K562 (cell line): ENCODE results near the gene WDR90. TPM values are rescaled to one million over a fixed set of nuclear protein-coding genes. Genes with fewer than 3 reads are reported as not detected.

Experiments
- CEBPB ChIP-seq: fragments of 450-650 bp; IDR thresholded peaks from 2 replicates; pipeline ENCODE4 v1.6.1; 2016; ENCODE audit warnings: missing genetic modification characterization, missing compliant biosample characterization
- CXXC5 ChIP-seq: fragments of 250-450 bp; sonication (Bioruptor Pico); IDR thresholded peaks from 2 replicates; pipeline ENCODE4 v1.8.0; 2022; ENCODE audit warnings: inconsistent platforms, mild to moderate bottlenecking, moderate library complexity
- DNMT1 ChIP-seq: fragments of 450-650 bp; IDR thresholded peaks from 2 replicates; pipeline ENCODE4 v1.6.1; 2016; ENCODE audit warnings: antibody characterized with exemption, mild to moderate bottlenecking
- ILF3 ChIP-seq: fragments of 450-650 bp; IDR thresholded peaks from 2 replicates; pipeline ENCODE4 v1.6.1; 2018; ENCODE audit warnings: antibody characterized with exemption, mild to moderate bottlenecking, moderate library complexity, borderline replicate concordance
- MTA3 ChIP-seq: fragments of 450-650 bp; formaldehyde crosslinking; IDR thresholded peaks from 2 replicates; pipeline ENCODE4 v1.6.1; 2017; ENCODE audit warnings: mild to moderate bottlenecking, borderline replicate concordance
- NONO ChIP-seq, 2 experiments: fragments of 200-400 bp in 1 of 2; fragments of 450-650 bp in 1 of 2; formaldehyde crosslinking in 1 of 2; IDR thresholded peaks; 2 replicates each; pipeline ENCODE4 v1.6.1; 2017; ENCODE audit warnings: low read depth in 2 of 2, mild to moderate bottlenecking in 2 of 2, moderate library complexity in 2 of 2, low read length in 1 of 2
- NR1H2 ChIP-seq: sonication (generic); formaldehyde crosslinking; IDR thresholded peaks from 2 replicates; pipeline ENCODE4 v1.4.0; 2020; ENCODE audit warnings: mild to moderate bottlenecking, missing genetic modification reagents
- PPARD ChIP-seq: fragments of 250-450 bp; sonication (Bioruptor Pico); IDR thresholded peaks from 2 replicates; pipeline ENCODE4 v1.8.0; 2022; ENCODE audit warnings: inconsistent platforms, mild to moderate bottlenecking, moderate library complexity
- PTBP1 ChIP-seq: fragments of 200-400 bp; formaldehyde crosslinking; IDR thresholded peaks from 2 replicates; pipeline ENCODE4 v1.6.1; 2017; ENCODE audit warnings: low read depth, low read length
- RBBP5 ChIP-seq: fragments of 200-600 bp; sonication (generic); IDR thresholded peaks from 2 replicates; pipeline ENCODE4 v1.6.1; 2012; ENCODE audit warnings: borderline replicate concordance, mild to moderate bottlenecking, low read length, control low read depth, inconsistent platforms; ENCODE audit not compliant: insufficient read depth, poor library complexity, severe bottlenecking
- RBM17 ChIP-seq: fragments of 200-400 bp; formaldehyde crosslinking; IDR thresholded peaks from 2 replicates; pipeline ENCODE4 v1.6.1; 2017; ENCODE audit warnings: low read depth, mild to moderate bottlenecking, low read length, borderline replicate concordance
- TEAD1 ChIP-seq, 2 experiments: fragments of 450-650 bp in 1 of 2; sonication (generic) in 1 of 2; formaldehyde crosslinking; IDR thresholded peaks; 2 replicates each; pipeline versions ENCODE4 v1.4.0 to v1.8.0; 2020 to 2022; ENCODE audit warnings: mild to moderate bottlenecking in 2 of 2, missing genetic modification reagents in 1 of 2
- ZNF778 ChIP-seq: fragments of 450-650 bp; formaldehyde crosslinking; IDR thresholded peaks from 2 replicates; pipeline ENCODE4 v1.4.0; 2020; ENCODE audit warnings: mild to moderate bottlenecking, moderate library complexity
- polyA plus RNA-seq, 8 experiments: library from polyadenylated mRNA; depleted of rRNA in 4 of 8; stranded (reverse) in 5 of 8; unstranded in 3 of 8; fragments of >200 nt; fragmentation: Nextera tagmentation in 2 of 8; fragmentation: Illumina TruSeq in 1 of 8; extraction: Ambion mirVana in 2 of 8; extraction: Trizol in 1 of 8; gene quantifications; 2 replicates each; pipeline versions ENCODE4 v1.2.1 to v1.2.3, GENCODE V29; 2011 to 2014; ENCODE audit warnings: inconsistent platforms in 1 of 8, missing spikeins in 1 of 8
- total RNA-seq, 7 experiments: library from RNA; depleted of rRNA in 6 of 7; stranded (reverse); fragments of >200 nt in 6 of 7; fragmentation: Illumina TruSeq in 2 of 7; extraction: Trizol in 2 of 7; gene quantifications; 2 replicates each; pipeline versions ENCODE4 v1.2.1 to v1.2.3, GENCODE V29; 2011 to 2021; ENCODE audit warnings: low replicate concordance in 1 of 7
- TF ChIP-seq, protein P1 (sequence below): fragments of 450-650 bp; formaldehyde crosslinking; IDR thresholded peaks from 2 replicates; pipeline ENCODE4 v1.4.0; 2022; ENCODE audit warnings: missing genetic modification characterization
- TF ChIP-seq, protein P2 (sequence below): fragments of 250-450 bp; sonication (Bioruptor Pico); IDR thresholded peaks from 2 replicates; pipeline ENCODE4 v1.4.0; 2020
- TF ChIP-seq, protein P3 (sequence below): fragments of 450-650 bp; formaldehyde crosslinking; IDR thresholded peaks from 2 replicates; pipeline ENCODE4 v1.4.0; 2020; ENCODE audit warnings: mild to moderate bottlenecking, mixed read lengths
- TF ChIP-seq, protein P4 (sequence below): sonication (generic); formaldehyde crosslinking; IDR thresholded peaks from 2 replicates; pipeline ENCODE4 v1.8.0; 2022; ENCODE audit warnings: mild to moderate bottlenecking, missing genetic modification reagents

The WDR90 gene
- total and polyA plus RNA-seq, 9 of the 15 experiments (the other 6 are each of a cell fraction or from before 2014, with no cell fraction given) = 0.44 to 12.6 (median 3.3) TPM

DNA sequence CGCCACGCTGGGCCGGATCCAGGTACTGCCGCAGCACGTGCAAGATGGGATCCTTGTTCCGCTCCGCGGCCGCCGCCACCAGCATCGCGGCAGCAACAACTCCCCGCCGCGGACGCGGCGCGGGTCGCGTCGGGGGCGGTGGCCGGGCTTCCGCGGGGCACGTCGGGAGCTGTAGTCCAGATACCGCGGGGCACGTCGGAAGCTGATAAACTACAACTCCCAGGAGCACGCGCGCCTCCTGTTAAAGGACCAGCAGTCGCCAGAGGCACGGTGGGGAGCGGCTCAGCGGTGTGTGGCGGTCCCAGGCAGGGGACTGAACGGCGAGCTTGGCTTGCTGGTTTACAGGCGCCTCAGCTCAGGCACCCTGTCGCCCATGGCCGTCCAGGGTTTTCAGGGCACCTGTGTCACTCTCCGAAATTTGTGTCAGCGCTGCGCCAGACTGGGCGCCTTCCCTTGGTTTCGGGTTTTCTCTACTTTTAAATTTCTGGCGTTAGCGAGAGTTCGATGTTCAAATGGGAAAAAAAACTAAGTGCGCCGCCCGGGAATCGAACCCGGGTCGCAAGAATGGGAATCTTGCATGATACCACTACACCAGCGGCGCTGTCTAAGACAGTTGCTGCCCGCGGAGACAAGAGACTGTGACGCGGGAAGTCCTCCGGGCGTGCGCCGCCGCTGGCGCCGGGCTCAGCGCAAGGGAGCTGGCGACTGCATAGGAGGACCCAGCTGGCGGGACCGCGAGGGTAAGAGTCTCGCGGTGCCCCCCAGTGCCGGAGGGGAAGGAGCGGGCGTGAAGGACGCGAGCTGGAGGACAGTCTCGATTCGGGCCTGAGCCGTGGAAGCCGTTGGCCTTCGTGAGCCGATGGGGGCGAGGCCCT, 12.7 kb upstream of the WDR90 start, which contains the start of gene METTL26 (continued):
- TF ChIP-seq, protein P1, sequence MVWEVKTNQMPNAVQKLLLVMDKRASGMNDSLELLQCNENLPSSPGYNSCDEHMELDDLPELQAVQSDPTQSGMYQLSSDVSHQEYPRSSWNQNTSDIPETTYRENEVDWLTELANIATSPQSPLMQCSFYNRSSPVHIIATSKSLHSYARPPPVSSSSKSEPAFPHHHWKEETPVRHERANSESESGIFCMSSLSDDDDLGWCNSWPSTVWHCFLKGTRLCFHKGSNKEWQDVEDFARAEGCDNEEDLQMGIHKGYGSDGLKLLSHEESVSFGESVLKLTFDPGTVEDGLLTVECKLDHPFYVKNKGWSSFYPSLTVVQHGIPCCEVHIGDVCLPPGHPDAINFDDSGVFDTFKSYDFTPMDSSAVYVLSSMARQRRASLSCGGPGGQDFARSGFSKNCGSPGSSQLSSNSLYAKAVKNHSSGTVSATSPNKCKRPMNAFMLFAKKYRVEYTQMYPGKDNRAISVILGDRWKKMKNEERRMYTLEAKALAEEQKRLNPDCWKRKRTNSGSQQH = 0 out of 2 replicates have a peak, but pooled peaks have one; percentile 59
- TF ChIP-seq NONO (IDR thresholded peaks at IDR 0.05; ENCODE audit: low read depth in 2 of 2, low read length in 1 of 2) (peak; percentile 39 to 79; a peak in 2 of 4 replicates), PPARD (CRISPR knock-in tag) (no peak), CXXC5 (peak; percentile 96), ZNF778 (no peak), MTA3 (peak; percentile 58; the same call in 1 of the 2 replicates), PTBP1 (no peak), ILF3 (peak; percentile 75; the same call in 1 of the 2 replicates), TEAD1 (CRISPR knock-in tag; IDR thresholded peaks at IDR 0.05) (peak in 1 of 2 experiments; percentile 15; a peak in 2 of 4 replicates), DNMT1 (no peak), NR1H2 (CRISPR knock-in tag) (peak; percentile 28), CEBPB (no peak), RBBP5 (peak; percentile 75), RBM17 (no peak)
- TF ChIP-seq, protein P2, sequence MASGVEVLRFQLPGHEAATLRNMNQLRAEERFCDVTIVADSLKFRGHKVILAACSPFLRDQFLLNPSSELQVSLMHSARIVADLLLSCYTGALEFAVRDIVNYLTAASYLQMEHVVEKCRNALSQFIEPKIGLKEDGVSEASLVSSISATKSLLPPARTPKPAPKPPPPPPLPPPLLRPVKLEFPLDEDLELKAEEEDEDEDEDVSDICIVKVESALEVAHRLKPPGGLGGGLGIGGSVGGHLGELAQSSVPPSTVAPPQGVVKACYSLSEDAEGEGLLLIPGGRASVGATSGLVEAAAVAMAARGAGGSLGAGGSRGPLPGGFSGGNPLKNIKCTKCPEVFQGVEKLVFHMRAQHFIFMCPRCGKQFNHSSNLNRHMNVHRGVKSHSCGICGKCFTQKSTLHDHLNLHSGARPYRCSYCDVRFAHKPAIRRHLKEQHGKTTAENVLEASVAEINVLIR (CRISPR knock-in tag) = no peak
- TF ChIP-seq, protein P3, sequence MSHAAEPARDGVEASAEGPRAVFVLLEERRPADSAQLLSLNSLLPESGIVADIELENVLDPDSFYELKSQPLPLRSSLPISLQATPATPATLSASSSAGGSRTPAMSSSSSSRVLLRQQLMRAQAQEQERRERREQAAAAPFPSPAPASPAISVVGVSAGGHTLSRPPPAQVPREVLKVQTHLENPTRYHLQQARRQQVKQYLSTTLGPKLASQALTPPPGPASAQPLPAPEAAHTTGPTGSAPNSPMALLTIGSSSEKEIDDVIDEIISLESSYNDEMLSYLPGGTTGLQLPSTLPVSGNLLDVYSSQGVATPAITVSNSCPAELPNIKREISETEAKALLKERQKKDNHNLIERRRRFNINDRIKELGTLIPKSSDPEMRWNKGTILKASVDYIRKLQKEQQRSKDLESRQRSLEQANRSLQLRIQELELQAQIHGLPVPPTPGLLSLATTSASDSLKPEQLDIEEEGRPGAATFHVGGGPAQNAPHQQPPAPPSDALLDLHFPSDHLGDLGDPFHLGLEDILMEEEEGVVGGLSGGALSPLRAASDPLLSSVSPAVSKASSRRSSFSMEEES = no peak
- TF ChIP-seq, protein P4, sequence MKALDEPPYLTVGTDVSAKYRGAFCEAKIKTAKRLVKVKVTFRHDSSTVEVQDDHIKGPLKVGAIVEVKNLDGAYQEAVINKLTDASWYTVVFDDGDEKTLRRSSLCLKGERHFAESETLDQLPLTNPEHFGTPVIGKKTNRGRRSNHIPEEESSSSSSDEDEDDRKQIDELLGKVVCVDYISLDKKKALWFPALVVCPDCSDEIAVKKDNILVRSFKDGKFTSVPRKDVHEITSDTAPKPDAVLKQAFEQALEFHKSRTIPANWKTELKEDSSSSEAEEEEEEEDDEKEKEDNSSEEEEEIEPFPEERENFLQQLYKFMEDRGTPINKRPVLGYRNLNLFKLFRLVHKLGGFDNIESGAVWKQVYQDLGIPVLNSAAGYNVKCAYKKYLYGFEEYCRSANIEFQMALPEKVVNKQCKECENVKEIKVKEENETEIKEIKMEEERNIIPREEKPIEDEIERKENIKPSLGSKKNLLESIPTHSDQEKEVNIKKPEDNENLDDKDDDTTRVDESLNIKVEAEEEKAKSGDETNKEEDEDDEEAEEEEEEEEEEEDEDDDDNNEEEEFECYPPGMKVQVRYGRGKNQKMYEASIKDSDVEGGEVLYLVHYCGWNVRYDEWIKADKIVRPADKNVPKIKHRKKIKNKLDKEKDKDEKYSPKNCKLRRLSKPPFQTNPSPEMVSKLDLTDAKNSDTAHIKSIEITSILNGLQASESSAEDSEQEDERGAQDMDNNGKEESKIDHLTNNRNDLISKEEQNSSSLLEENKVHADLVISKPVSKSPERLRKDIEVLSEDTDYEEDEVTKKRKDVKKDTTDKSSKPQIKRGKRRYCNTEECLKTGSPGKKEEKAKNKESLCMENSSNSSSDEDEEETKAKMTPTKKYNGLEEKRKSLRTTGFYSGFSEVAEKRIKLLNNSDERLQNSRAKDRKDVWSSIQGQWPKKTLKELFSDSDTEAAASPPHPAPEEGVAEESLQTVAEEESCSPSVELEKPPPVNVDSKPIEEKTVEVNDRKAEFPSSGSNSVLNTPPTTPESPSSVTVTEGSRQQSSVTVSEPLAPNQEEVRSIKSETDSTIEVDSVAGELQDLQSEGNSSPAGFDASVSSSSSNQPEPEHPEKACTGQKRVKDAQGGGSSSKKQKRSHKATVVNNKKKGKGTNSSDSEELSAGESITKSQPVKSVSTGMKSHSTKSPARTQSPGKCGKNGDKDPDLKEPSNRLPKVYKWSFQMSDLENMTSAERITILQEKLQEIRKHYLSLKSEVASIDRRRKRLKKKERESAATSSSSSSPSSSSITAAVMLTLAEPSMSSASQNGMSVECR (CRISPR knock-in tag) = peak; percentile 94
